ENCODE results near the gene NGF.
A peak's percentile ranks its signal among the peaks of the same experiment; 100 is the strongest.

NGF gene

DNA sequence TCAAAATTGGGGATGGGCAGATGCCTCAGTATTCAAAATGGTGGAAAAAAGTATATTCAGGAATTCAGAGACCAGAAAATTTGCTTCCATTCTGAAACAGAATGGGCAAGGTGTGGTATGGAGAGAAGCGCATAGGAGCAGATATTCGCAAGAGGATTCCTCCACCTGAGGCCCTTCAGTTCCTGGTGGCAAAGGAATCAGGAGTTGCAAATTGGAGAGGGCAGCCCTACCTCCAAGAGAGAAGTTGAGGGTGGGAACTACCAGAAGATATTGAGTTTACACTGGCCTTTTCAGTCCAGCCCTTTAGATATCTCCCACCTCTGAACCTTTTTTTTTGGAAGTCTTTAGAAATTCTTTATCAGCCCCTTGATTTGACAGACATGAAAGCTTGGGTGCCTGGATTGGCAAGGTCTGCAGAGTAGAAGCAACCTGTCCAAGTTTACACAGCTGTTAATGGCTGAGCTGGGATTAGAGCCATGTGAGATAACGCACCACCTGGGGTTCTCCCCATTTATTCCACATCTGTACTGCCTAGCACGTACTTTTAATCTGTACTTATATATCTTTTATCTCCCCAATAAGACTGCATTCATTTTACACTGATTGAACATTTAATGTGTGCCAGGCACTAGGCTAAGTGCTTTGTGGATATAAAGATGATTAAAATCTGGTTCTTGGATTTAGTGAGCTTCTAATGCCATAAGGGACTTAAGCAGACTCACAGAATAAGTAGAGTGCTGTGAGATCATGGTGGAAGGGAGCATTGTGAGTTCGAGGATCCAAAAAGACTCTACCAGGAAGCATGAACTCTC lies 99.5 kb downstream of the NGF start:
- DNase-seq (ENCODE audit: low spot score) = peak; percentile 60

DNA sequence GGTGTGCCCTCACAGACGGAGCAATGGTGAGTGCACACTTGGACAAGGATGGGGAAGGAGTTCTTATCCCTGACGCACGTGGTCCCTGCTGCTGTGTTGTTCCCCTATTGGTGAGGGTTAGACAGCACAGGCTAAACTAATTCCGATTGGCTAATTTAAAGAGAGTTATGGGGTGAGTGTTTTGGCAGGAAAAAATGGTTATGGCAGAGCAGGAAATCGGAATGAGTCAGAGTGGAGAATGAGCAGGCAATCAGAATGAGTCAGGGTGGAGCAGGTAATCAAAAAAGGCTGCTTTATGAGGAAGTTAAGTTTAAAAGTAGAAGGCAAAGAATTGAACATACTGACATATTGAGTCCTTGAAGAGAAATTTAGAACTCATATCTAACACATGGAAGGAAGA lies 100.5 kb downstream of the NGF start:
- DNase-seq (ENCODE audit: low spot score) = no peak

DNA sequence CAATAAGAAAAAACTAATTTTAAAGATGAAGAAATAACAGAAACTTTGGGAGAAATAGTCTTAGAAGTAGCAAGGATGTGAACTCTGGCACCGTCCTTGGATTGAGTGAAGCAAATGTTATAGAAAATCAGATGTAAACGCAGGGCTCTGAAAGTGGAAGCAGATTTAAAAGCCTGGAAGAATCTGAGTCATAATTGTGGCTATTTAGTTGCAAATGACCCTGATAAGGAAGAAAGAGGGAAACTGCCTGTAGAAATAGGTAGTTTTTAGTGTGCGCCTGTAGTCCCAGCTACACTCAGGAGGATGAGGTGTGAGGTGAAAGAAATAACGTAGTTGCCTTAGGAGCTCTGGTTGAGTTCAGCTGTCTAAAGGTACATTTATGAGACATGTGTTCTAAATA lies 101.0 kb downstream of the NGF start:
- no peak for DNase-seq (ENCODE audit: low spot score)
